ENCODE results near the gene RAB3GAP1. TPM values are rescaled to one million over a fixed set of nuclear protein-coding genes. Genes with fewer than 3 reads are reported as not detected.

Gene RAB3GAP1
- total RNA-seq, 1 experiment from 2014 or later, result 32.0 TPM

DNA sequence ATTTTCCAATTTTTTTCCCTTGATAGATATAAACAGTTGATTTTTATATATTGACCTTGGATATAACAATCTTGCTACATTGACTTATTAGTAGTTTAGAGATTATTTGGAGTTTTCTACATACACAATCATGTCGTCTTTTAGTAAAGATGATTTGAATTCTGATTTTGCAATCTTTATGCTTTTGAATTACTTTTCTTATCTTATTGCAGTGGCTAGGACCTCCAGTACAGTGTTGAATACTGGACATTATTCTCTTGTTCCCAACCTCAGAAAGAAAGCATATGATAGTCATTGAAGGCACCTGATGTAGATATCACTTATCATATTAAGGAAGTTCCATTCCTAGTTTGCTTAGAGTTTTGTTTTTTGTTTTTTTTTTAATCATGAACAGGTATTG, 90.2 kb downstream of the RAB3GAP1 start:
- Histone ChIP-seq H2BK5ac (ENCODE audit: insufficient read length, low read length) (no peak overlapping the region), H3K9me3 (ENCODE audit: control insufficient read depth, low read depth, low read length) (no peaks in the 10 kb centered on the region), H2BK120ac (ENCODE audit: low read depth, low read length, poor library complexity, severe bottlenecking) (no peak overlapping the region), H3K79me2 (ENCODE audit: insufficient read depth, low read length) (no peaks in the 10 kb centered on the region; the same call in 1 of the 2 replicates), H3K79me1 (ENCODE audit: insufficient read depth, low read depth, low read length, poor library complexity, severe bottlenecking) (peaks cover 3% of the 10 kb centered on the region), H3K23me2 (ENCODE audit: insufficient read length, low read depth, low read length, poor library complexity, severe bottlenecking) (no peaks in the 10 kb centered on the region), H2AFZ (ENCODE audit: low read length) (no peak overlapping the region), H3K4me2 (ENCODE audit: insufficient read depth, insufficient read length, low read length) (no peak overlapping the region), H2BK15ac (ENCODE audit: low read depth, low read length) (no peak overlapping the region), H4K5ac (ENCODE audit: insufficient read length, low read depth, low read length) (no peak overlapping the region), H4K20me1 (ENCODE audit: control insufficient read depth, insufficient read depth, insufficient read length) (no peaks in the 10 kb centered on the region), H3K18ac (ENCODE audit: insufficient read length, low read depth, low read length) (no peak overlapping the region), H2BK12ac (ENCODE audit: insufficient read length, low read depth, low read length) (no peak overlapping the region), H3K56ac (ENCODE audit: insufficient read length, low read depth, low read length) (no peak overlapping the region), H2AK5ac (ENCODE audit: insufficient read length, low read length) (no peak overlapping the region), H3K4ac (ENCODE audit: low read depth, low read length) (no peak overlapping the region), H3K27me3 (ENCODE audit: insufficient read depth, low read length) (no peaks in the 10 kb centered on the region), H3K23ac (ENCODE audit: insufficient read length, low read depth, low read length) (no peak overlapping the region), H4K91ac (ENCODE audit: insufficient read length, low read depth, low read length) (no peak overlapping the region), H4K8ac (replicated peaks; ENCODE audit: insufficient read length, low read depth, low read length) (no peak overlapping the region), H3K27ac (ENCODE audit: insufficient read length, low read depth, low read length) (no peak overlapping the region), H3T11ph (ENCODE audit: low read length) (no peak overlapping the region), H3K14ac (ENCODE audit: insufficient read depth, low read length) (no peak overlapping the region), H2BK20ac (ENCODE audit: low read depth, low read length, poor library complexity, severe bottlenecking) (no peak overlapping the region), H3K4me1 (ENCODE audit: insufficient read depth, low read length) (no peaks in the 10 kb centered on the region), H3K9ac (ENCODE audit: extremely low read depth, insufficient read length, low read length) (no peak overlapping the region)
- no peak for DNase-seq
- Mint-ChIP-seq H3K4me1 (peaks cover 0 to 6% of the 10 kb centered on the region in 2 experiments; a peak in 2 of 4 replicates), H3K4me3 (no peak overlapping the region), H3K27me3 (ENCODE audit: low read depth) (no peaks in the 10 kb centered on the region), H3K36me3 (ENCODE audit: insufficient read depth in 1 of 3, low read depth in 3 of 3) (peaks cover 38 to 66% (median 55%) of the 10 kb centered on the region in 3 experiments), H3K27ac (no peak overlapping the region), H3K9me3 (peaks cover 20 to 22% of the 10 kb centered on the region in 2 experiments)
- WGBS (ENCODE audit: extremely low coverage, insufficient read length, low lambda C conversion rate), result no CpG with 5 or more reads among the region's 1 CpG
- no peak for TF ChIP-seq CTCF (conservative IDR thresholded peaks at IDR 0.05)

All from H9 (cell line).